DMS153 treated with DMSO at 0.1 percent for 48 hours (cell line): Measurements from ENCODE around the gene KCNIP4.
"Not testable (repeated sequence)": the region's sequence is repeated elsewhere in the genome, so short reads cannot be mapped to it uniquely, and the experiment has no call there.

Experiments
- DNase-seq: peaks from one replicate; lab custom pipeline; 2025; ENCODE audit not compliant: unreplicated experiment; lab: John Stamatoyannopoulos, UW

Gene KCNIP4

DNA sequence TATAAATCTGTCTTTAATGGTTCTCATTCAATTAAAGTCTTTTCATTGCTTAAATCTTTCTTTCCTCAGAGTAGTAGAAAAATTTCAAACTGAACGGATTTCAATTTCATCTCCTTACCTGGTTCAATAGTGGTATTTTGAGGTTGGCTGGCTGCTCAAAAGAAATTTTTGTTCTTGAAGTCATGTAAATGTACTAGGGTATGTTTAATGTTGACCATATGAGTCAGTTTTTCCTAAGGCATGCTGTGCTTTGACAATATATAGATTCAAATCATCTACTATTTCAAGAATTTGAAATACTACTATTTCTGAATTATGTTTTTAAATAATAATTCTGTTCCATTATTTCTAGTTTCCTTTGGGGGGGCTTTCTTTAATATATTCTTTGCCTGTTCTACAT is 1142.9 kb downstream of the KCNIP4 start:
- DNase-seq, result no peak

DNA sequence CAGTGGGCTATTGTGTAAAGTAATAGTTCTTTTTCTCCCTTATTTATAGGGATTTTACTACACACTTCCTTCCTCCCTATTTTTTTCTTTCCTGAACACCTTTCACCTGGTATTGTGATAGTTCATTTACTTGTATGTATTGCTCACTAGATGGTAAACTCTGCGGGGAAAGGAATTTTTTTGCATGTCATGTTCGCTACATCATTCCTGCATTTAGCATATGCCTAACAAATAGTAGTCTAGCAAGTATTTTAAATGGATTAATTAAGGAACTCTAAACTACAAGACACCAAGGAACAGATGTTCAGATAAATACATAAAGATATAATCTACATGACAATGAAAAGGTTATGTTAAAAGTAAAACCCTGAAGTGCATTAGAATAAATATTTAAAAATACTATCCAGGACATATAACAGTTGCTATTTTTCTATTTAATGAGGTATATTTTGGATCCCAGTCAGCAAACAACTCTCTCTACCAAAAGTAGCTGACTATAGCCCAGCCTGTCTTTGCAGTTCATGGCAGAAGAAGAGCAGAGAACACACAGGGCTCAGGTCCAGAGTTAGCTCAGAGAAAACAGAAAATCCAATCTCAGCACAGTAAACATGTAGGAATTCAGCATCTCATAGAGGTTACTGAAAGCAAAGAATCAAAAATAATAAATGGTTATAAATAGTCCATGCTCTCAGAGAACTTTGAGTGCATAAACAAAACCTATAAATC is 1160.5 kb downstream of the KCNIP4 start:
- no peak for DNase-seq

GRCh38 chr4:20783134-20783533 is 1165.4 kb downstream of the KCNIP4 start:
- not testable (repeated sequence) for DNase-seq

- no peak for DNase-seq
Observed at GRCh38 chr4:20778896-20779295, 1169.7 kb downstream of the KCNIP4 start.

- no peak for DNase-seq
Observed at GRCh38 chr4:20773144-20773997, 1175.2 kb downstream of the KCNIP4 start.

- DNase-seq, result no peak
Observed at GRCh38 chr4:20764366-20764992, 1184.1 kb downstream of the KCNIP4 start.

DNA sequence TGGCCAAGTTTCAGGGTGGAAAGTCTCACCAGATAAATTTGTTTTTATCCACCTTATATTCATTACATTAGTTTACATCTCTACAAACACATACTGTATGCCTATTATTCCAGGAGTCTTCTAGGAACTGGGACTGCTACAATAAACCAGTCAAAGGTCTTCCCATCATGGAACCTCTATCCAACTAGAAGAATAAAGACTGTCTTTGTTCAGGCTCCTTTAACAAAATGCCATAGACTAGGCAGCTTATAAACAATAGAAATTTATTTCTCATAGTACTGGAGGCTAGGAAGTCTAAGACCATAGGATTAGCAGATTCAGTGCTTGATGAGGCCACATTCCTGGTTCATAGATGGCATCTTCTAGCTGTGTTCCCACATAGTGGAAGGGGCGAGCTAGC is 1186.7 kb downstream of the KCNIP4 start:
- DNase-seq, result no peak

GRCh38 chr4:20761382-20761781 is 1187.2 kb downstream of the KCNIP4 start:
- no peak for DNase-seq

- DNase-seq, result no peak
Observed at GRCh38 chr4:20760053-20760452, 1188.5 kb downstream of the KCNIP4 start.

- no peak for DNase-seq
Observed at GRCh38 chr4:20754036-20754435, 1194.5 kb downstream of the KCNIP4 start.

- DNase-seq, result no peak
Observed at GRCh38 chr4:20752641-20753040, 1195.9 kb downstream of the KCNIP4 start.

DNA sequence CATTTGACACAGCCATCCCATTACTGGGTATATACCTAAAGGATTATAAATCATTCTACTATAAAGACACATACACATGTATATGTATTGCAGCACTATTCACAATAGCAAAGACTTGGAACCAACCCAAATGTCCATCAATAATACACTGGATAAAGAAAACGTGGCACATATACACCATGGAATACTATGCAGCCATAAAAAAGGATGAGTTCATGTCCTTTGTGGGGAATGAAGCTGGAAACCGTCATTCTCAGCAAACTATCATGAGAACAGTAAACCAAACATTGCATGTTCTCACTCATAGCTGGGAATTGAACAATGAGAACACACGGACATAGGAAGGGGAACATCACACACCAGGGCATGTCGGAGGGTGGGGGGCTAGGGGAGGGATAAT is 1202.6 kb downstream of the KCNIP4 start:
- DNase-seq, result not testable (repeated sequence)

- no peak for DNase-seq
Observed at GRCh38 chr4:20735931-20736330, 1212.6 kb downstream of the KCNIP4 start.

- no peak for DNase-seq
Observed at GRCh38 chr4:20724915-20725314, 1223.7 kb downstream of the KCNIP4 start.

DNA sequence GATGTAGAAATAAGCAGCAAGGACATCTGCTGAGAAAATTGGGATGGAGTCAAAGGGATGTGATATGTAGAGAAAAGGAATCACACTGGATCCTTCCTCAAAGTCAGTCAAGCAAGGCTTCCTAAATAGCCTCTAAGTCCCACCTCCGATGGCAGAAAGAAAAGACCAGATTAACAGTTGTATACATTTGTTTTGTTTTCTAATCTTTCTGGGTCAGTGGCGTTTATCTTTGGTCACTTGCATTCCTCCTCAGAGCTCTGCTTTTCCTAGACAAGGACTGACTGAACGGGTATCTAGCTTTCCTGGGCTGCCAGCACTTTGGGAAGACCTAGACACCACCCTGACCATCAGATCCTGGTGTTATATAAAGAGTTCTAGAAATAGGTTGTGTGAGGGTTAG is 1225.1 kb downstream of the KCNIP4 start:
- DNase-seq, result no peak

DNA sequence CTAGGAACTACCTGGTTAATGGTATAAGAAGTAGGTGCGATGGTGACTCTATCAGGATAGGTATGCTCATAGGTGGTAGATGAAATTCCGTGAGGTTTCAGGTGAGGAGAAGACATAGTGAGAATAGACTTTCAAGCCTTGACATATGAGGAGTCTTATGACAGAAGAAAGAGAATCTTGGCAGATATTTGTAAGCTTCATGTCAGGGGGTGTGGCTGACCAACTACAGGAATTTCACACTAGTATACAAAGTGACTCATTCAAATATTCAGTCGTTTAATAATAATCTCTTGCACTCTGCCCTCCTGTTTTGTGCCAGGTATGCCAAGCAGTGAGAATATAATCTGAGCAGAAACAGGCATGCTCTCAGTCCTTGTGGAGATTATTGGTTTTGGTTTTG is 1225.6 kb downstream of the KCNIP4 start:
- no peak for DNase-seq

- DNase-seq, result no peak
Observed at GRCh38 chr4:20711335-20711734, 1237.2 kb downstream of the KCNIP4 start.

DNA sequence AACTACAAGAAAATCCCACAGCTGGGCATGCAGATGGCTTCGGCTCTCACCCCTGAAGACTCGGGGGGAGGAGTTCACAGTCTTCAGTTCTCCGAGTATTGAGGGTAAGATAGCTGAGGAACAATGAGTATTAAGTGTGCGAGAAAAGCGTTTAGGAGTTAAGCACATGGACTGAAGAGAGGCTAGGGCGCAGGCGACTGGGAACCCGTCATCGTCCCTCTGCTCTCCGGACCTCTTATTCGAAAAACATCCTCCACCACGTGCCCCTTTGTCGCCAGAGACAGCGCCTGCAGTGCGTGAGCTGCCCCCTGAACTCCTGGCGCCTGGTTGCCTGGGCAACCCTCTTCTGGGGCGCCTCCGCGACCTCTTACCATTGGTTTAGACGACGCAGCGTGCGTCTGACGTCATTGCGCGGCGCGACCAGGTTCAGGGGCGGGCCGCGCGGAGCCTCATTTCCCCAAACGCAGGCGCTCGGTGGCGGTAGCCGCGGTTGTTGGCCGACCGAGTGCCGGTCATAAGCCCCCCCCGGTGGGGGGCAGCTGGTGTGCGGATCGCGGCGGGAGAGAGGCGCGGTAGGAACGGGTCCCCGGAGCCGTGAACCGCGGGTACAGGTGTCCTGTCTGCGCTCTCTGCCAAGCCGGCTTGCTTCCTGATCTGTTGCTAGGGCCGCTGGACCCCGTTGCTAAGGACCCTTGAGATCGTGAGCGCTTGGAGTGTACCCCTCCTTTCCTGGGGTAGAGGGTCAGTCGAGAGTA is 1248.4 kb downstream of the KCNIP4 start, which contains the start of gene PACRGL:
PACRGL (plus strand) TSS at position 452 of the 755 bp plus-strand sequence. CDS start 4,024 bp downstream, outside the sequence.
- peak; percentile 40 for DNase-seq

GRCh38 chr4:20698820-20699219 is 1249.8 kb downstream of the KCNIP4 start:
- DNase-seq, result no peak

GRCh38 chr4:20698382-20698781 is 1250.2 kb downstream of the KCNIP4 start:
- no peak for DNase-seq

DNA sequence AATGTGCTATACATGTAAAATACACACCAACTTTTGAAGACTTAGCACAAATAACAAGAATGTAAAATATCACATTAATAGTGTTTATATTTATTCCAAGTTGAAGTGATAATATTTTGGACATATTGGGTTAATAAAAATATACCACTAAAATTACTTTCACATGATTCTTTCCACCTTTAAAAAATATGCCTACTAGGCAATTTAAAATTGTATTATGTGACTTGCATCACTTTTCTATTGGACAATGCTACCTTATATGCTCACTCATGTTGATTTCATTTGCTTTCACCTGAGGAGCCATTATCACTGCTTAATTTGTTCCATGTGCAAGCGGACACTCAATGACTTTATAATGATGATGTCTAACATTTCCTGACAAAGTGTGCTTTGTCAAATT is 1251.8 kb downstream of the KCNIP4 start:
- DNase-seq, result no peak
